NCI-H1694 treated with DMSO at 0.1 percent for 48 hours (cell line): Measurements from ENCODE around the gene RPS29.
"Not testable (repeated sequence)": the region's sequence is repeated elsewhere in the genome, so short reads cannot be mapped to it uniquely, and the experiment has no call there.

Experiments
- DNase-seq: peaks from one replicate; lab custom pipeline; 2025; lab: John Stamatoyannopoulos, UW

Gene RPS29

GRCh38 chr14:49585803-49586672 lies at the start of gene RPS29:
RPS29 (minus strand) TSS chr14:49586380; CDS start chr14:49586346, 34 bp downstream.
- DNase-seq, result peak; percentile 99

DNA sequence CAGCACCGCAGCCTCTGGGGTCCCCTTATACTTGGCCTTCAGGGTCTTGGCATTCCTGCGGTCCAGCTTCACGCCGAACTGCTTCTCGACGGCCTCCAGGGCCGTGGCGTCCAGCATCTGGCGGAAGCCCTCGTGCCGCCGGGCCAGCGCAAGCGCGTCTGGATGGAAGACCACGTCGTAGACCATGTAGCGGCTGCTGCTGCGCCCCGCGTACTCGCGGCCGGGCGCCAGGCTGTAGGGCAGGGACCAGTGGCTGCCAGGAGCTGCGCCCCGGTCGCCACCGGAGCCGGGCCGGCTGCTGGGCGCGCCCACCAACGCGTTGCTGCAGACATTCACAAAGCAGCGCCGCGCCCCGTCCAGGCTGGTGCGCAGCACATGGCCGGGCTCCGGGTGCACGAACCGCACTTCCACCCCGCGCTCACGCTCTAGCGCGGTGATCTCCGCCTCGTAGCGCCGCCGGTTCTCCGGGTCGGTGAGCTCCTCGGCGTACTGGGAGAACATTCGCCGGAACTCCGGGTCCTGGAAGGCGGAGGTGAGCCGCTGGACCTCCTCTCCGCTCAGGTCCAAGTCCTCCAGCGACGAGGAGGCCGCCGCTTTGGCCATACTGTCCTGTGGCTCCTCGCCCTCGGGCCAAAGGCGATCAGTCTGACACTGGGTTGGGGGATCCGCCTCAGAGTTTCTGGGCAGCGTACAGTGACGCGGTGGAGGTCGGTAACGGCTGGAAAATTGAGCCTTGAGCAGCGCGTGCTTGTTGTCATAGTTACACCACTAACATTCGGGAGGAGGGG lies 48.6 kb upstream of the RPS29 start, which contains the start of gene DNAAF2:
TSS of gene DNAAF2 (minus strand) at position 698 of the 788 bp plus-strand sequence. CDS start at position 603, 95 bp downstream.
- peak; percentile 23 for DNase-seq

DNA sequence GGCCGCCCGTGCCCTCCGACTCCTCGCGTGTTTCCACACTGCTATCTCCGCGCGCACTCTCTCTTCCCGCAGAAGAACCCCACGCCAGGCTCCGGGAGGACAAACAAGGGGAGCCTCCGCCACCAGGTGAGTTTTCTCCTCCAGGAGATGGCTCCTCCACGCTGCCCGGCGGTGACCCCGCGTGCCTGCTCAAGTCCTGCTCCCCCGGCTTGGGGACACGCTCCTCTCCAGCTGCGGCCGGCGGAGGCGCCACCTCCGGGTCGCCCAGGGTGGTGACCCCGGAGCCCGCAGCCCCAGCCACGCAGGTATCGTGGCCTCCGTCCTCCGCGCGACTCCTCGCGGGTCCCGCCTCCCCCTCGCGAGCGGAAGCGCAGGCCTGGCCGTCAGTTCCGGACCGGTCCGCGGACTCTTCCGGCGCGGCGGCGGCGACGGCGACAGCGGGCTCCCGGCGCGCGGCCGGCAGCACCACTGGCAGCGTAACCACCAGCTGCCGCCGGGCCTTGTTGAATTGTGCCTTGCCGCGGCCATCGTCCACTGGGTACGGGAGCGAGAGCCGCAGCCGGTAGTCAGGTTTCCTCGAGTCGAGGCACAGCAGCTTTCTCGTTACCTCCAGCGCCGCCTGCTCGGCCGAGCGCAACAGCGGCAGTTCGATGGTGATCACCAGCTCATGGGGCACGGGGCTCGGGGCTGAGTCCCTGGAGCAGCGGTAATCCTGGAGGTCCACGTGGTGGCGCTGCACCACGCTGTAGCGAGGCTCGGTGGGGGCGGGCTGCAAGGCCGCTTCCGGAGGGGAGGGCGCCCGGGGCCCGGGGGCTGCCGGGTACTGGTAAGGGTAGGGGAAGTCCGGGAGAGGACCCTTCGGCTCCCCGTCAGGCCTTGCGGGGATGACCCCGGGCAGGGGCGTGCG lies 47.7 kb upstream of the RPS29 start:
- DNase-seq, result peak; percentile 89

GRCh38 chr14:49623941-49624839 lies 38.0 kb upstream of the RPS29 start:
- DNase-seq, result no peak

GRCh38 chr14:49623387-49623786 lies 37.2 kb upstream of the RPS29 start:
- DNase-seq, result no peak

DNA sequence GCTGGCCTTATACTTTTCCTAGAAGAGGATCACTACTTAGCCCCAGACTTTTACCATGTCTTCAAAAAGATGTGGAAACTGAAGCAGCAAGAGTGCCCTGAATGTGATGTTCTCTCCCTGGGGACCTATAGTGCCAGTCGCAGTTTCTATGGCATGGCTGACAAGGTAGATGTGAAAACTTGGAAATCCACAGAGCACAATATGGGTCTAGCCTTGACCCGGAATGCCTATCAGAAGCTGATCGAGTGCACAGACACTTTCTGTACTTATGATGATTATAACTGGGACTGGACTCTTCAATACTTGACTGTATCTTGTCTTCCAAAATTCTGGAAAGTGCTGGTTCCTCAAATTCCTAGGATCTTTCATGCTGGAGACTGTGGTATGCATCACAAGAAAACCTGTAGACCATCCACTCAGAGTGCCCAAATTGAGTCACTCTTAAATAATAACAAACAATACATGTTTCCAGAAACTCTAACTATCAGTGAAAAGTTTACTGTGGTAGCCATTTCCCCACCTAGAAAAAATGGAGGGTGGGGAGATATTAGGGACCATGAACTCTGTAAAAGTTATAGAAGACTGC lies 35.9 kb upstream of the RPS29 start:
- DNase-seq, result no peak

DNA sequence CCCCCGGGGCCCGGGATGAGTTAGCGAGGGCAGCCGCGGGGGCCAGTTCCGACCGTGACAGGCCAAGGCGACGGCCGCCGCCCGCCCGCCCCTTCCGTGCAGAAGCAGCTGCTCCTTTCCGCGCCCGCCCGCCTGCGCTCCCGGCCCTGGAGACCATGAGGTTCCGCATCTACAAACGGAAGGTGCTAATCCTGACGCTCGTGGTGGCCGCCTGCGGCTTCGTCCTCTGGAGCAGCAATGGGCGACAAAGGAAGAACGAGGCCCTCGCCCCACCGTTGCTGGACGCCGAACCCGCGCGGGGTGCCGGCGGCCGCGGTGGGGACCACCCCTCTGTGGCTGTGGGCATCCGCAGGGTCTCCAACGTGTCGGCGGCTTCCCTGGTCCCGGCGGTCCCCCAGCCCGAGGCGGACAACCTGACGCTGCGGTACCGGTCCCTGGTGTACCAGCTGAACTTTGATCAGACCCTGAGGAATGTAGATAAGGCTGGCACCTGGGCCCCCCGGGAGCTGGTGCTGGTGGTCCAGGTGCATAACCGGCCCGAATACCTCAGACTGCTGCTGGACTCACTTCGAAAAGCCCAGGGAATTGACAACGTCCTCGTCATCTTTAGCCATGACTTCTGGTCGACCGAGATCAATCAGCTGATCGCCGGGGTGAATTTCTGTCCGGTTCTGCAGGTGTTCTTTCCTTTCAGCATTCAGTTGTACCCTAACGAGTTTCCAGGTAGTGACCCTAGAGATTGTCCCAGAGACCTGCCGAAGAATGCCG lies 35.1 kb upstream of the RPS29 start:
- no peak for DNase-seq

DNA sequence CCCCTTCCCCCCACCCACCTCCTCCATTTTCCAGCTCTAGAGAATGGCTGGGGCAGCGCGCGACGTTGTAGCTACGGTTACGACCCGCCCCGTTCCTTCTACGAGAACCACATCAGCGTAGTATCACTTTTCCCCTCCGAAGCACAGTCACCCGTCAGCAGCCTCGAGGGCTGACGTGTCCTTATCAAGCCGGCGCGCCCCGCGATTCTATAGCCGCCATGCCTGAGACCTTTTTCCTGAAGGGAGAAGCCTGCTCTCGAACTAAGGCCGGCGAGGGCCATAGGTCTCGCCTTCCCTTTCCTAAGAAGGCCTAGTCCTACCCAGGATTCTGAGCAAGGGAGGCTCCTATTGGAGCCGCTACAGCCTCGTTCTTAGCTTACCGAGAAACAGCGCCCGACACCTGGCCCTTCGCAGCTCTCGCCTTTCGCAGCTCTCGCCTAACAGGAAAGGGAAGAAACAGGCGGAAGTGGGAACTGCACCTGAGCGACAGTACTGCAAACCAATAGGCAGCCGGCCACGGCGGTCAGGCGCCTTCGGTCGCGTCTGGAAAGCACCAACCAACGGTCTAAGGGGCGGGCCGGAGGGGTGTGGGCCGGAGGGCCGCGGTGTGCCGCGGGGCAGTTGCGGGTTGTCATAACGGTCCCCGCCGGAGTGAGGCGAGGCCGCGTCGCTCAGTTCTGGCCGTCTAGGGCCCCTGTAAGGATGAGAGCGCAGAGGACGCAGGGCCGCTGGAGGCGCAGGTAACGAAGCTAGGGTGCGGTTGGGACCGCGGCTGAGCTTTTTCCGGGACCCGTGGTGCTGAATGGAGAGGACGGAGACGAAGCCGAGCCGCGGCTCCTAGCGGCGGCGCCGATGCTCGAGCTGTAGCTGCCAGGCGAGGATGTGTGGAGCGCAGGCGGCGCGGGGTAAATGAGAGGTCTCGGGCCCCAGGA lies 34.3 kb upstream of the RPS29 start, which contains the start of the genes MGAT2 and RPL36AL:
TSS of gene MGAT2 (plus strand) at position 618 of the 932 bp plus-strand sequence. CDS start 470 bp downstream, outside the sequence.
TSS of gene RPL36AL (minus strand) at position 445 of the 932 bp plus-strand sequence. CDS start 1,522 bp downstream, outside the sequence.
- DNase-seq, result peak; percentile 95

DNA sequence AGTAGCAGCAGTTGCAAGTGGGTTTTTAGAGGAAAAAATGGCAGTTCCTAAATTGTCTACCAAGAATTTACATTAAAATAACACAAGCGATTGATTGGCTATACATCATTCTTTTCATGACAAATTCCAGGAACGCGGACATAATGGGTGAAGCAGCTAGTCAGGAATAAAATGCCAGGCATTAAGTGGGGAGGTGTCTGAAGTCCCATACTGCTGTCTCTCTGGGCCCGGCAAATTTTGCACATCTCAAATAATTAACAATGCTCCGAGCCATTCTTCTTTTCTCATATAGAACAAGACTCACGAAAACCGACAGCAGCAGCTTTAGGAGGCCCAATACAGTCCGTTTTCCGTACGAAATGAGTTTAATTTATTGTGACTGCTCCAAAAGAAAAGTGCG lies 33.5 kb upstream of the RPS29 start:
- no peak for DNase-seq

- not testable (repeated sequence) for DNase-seq
These were observed 33.1 kb upstream of the RPS29 start for GRCh38 chr14:49619273-49619672.

DNA sequence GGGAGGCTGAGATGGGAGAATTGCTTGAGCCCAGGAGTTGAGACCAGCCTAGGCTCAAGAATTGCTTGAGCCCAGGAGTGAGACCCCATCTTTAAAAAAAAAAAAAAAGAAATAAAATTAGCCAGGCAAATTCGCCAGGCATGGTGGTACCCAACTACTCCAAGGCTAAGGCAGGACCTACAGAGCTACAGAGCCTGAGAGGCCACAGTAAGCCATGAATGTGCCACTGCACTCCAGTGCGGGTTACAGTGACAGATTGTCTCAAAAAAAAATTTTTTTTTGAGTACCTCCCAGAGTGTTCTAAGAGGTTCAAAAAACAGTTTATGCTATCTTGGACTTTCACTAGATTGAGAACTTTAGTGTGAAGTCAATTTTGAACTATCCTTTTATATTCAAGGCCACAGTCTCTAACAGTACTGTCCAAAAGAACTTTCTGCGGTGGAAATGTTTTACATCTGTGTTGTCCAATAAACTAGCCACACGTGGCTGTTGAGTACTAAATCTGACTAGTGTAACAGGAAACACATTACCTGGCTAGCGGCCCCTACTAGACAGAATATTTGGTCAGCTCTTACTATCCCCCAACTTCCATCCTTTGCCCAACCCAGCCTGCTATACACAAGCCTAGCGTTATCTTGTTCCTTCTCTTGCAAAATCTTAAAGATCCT lies 31.8 kb upstream of the RPS29 start:
- DNase-seq, result no peak

DNA sequence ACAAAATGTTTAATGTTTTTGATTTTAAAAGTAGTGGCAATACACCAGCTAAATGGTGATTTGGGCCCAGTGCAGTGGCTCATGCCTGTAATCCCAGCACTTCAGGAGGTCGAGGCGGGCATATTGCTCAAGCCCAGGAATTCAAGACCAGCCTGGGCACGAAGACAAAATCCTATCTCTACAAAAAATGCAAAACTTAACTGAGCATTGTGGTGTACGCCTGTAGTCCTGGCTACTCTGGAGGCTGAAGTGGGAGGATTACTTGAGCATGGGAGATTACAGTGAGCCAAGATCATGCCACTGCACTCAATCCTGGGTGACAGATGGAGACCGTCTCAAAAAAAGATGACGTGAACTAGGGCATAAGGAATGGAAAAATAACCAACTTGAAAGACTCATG lies 29.6 kb upstream of the RPS29 start:
- DNase-seq, result no peak

DNA sequence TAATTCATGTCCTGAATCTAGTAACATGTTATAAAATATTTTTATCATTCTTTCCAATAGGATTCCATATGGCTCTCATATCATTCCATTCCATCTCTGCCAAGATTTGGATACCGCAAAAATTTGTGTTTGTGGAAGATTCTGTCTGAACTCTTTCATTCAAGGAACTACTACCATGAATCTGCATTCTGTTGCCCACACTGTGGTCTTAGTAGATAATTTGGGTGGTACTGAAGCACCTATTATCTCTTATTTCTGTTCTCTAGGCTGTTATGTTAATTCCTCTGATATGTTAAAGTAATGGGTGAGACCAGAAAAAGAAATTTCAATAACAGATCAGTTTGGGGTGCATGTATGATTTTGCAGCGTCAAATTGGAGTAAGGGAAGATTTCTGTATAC lies 28.0 kb upstream of the RPS29 start:
- DNase-seq, result no peak

- DNase-seq, result no peak
These were observed 26.5 kb upstream of the RPS29 start for GRCh38 chr14:49612671-49613070.

GRCh38 chr14:49612251-49612650 lies 26.1 kb upstream of the RPS29 start:
- DNase-seq, result no peak

DNA sequence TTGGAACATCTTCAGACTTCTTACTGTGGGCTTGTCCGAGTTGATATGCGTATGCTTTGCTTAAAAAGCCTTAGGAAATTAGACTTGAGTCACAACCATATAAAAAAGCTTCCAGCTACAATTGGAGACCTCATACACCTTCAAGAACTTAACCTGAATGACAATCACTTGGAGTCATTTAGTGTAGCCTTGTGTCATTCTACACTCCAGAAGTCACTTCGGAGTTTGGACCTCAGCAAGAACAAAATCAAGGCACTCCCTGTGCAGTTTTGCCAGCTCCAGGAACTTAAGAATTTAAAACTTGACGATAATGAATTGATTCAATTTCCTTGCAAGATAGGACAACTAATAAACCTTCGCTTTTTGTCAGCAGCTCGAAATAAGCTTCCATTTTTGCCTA lies 21.4 kb upstream of the RPS29 start:
- DNase-seq, result no peak

DNA sequence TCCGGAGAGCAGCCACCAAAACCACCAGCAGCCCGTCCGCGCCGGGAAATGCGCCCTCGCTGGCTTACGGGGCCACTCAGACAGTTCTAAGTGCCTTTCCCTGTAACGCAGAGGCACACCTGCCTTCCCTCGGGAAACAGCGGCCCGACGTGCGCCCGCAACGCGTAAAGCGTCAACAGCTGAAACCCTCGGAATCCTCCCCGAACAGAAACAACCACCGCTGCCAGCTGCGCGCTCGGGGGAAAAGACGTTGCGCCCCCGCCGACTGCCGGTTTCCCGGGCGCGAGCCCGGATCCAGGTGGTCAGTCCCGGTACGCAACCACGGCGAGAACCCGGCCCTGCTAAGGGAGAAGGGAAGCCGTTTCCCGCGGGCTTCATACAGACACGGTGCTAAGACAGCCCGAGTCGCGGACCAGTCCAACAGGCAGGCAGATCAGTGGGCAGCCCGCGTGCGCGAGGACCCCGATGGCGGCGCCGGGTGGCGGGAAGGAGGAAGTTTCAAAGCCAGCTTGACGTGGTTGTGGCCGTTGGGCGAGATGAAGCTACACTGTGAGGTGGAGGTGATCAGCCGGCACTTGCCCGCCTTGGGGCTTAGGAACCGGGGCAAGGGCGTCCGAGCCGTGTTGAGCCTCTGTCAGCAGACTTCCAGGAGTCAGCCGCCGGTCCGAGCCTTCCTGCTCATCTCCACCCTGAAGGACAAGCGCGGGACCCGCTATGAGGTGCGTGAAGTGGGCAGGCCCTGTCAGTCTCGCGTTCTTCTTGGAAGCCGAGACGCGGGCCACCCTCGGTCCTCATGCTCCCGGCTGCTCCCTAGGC lies 12.5 kb upstream of the RPS29 start, which contains the start of gene LRR1:
TSS of gene LRR1 (plus strand) at position 456 of the 816 bp plus-strand sequence. CDS start at position 537, 81 bp downstream.
- peak; percentile 81 for DNase-seq
